K562 (cell line): ENCODE results near the gene FKBP9. TPM values are rescaled to one million over a fixed set of nuclear protein-coding genes. Genes with fewer than 3 reads are reported as not detected.

Experiments
- CHCHD3 ChIP-seq: fragments of 250-450 bp; sonication (Bioruptor Pico); IDR thresholded peaks from 2 replicates; pipeline ENCODE4 v2.1.2; 2022; ENCODE audit warnings: mild to moderate bottlenecking
- CTBP1 ChIP-seq: fragments of 450-650 bp; IDR thresholded peaks from 2 replicates; pipeline ENCODE4 v1.6.1; 2016; ENCODE audit warnings: borderline replicate concordance
- DPF2 ChIP-seq: fragments of 450-650 bp; IDR thresholded peaks from 2 replicates; pipeline ENCODE4 v1.6.1; 2016
- KDM1A ChIP-seq, 2 experiments: fragments of 450-650 bp; IDR thresholded peaks; 2 replicates each; pipeline ENCODE4 v1.6.1; 2016; ENCODE audit warnings: mild to moderate bottlenecking in 2 of 2
- MIER1 ChIP-seq: fragments of 450-650 bp; IDR thresholded peaks from 2 replicates; pipeline ENCODE4 v1.6.1; 2016; ENCODE audit warnings: antibody characterized with exemption, mild to moderate bottlenecking, low read depth
- RBFOX2 ChIP-seq: fragments of 200-400 bp; formaldehyde crosslinking; IDR thresholded peaks from 2 replicates; pipeline ENCODE4 v1.6.1; 2017; ENCODE audit warnings: low read depth, mild to moderate bottlenecking, low read length, moderate library complexity
- SIX5 ChIP-seq, 2 experiments: IDR thresholded peaks; 2 replicates each; pipeline ENCODE4 v1.6.1; 2011; ENCODE audit warnings: low read length in 2 of 2, borderline replicate concordance in 1 of 2, low read depth in 1 of 2, mild to moderate bottlenecking in 1 of 2, moderate library complexity in 1 of 2; ENCODE audit not compliant: insufficient read depth in 1 of 2
- ZFX ChIP-seq: sonication (generic); formaldehyde crosslinking; IDR thresholded peaks from 2 replicates; pipeline ENCODE4 v1.8.0; 2022; ENCODE audit warnings: mild to moderate bottlenecking, missing genetic modification reagents, moderate library complexity
- ZNF354B ChIP-seq: fragments of 250-450 bp; sonication (Bioruptor Pico); IDR thresholded peaks from 2 replicates; pipeline ENCODE4 v1.4.0; 2020
- ZNF79 ChIP-seq: fragments of 250-450 bp; sonication (Bioruptor Pico); IDR thresholded peaks from 2 replicates; pipeline ENCODE4 v1.4.0; 2020; ENCODE audit warnings: low read depth, mild to moderate bottlenecking, moderate library complexity
- polyA plus RNA-seq, 8 experiments: library from polyadenylated mRNA; depleted of rRNA in 4 of 8; stranded (reverse) in 5 of 8; unstranded in 3 of 8; fragments of >200 nt; fragmentation: Nextera tagmentation in 2 of 8; fragmentation: Illumina TruSeq in 1 of 8; extraction: Ambion mirVana in 2 of 8; extraction: Trizol in 1 of 8; gene quantifications; 2 replicates each; pipeline versions ENCODE4 v1.2.1 to v1.2.3, GENCODE V29; 2011 to 2014; ENCODE audit warnings: inconsistent platforms in 1 of 8, missing spikeins in 1 of 8
- total RNA-seq, 7 experiments: library from RNA; depleted of rRNA in 6 of 7; stranded (reverse); fragments of >200 nt in 6 of 7; fragmentation: Illumina TruSeq in 2 of 7; extraction: Trizol in 2 of 7; gene quantifications; 2 replicates each; pipeline versions ENCODE4 v1.2.1 to v1.2.3, GENCODE V29; 2011 to 2021; ENCODE audit warnings: low replicate concordance in 1 of 7
- TF ChIP-seq, protein P1 (sequence below): IDR thresholded peaks from 2 replicates; pipeline ENCODE4 v1.6.1; 2014; ENCODE audit warnings: antibody characterized with exemption
- TF ChIP-seq, protein P2 (sequence below): fragments of 450-650 bp; formaldehyde crosslinking; IDR thresholded peaks from 2 replicates; pipeline ENCODE4 v1.4.0; 2020; ENCODE audit warnings: mild to moderate bottlenecking, moderate library complexity
- TF ChIP-seq, protein P3 (sequence below): sonication (generic); formaldehyde crosslinking; IDR thresholded peaks from 2 replicates; pipeline ENCODE4 v1.8.0; 2022; ENCODE audit warnings: mild to moderate bottlenecking, low read depth, missing genetic modification reagents
- TF ChIP-seq, protein P4 (sequence below): fragments of 250-450 bp; sonication (Bioruptor Pico); IDR thresholded peaks from 2 replicates; pipeline ENCODE4 v1.5.0; 2021; ENCODE audit warnings: mild to moderate bottlenecking, borderline replicate concordance
- TF ChIP-seq, protein P5 (sequence below): sonication (generic); formaldehyde crosslinking; IDR thresholded peaks from 2 replicates; pipeline ENCODE4 v1.8.0; 2022; ENCODE audit warnings: mild to moderate bottlenecking, missing genetic modification reagents

FKBP9 gene
- total and polyA plus RNA-seq, 9 of the 15 experiments (the other 6 are each of a cell fraction or from before 2014, with no cell fraction given) = 5.9 to 23.7 (median 15.8) TPM

DNA sequence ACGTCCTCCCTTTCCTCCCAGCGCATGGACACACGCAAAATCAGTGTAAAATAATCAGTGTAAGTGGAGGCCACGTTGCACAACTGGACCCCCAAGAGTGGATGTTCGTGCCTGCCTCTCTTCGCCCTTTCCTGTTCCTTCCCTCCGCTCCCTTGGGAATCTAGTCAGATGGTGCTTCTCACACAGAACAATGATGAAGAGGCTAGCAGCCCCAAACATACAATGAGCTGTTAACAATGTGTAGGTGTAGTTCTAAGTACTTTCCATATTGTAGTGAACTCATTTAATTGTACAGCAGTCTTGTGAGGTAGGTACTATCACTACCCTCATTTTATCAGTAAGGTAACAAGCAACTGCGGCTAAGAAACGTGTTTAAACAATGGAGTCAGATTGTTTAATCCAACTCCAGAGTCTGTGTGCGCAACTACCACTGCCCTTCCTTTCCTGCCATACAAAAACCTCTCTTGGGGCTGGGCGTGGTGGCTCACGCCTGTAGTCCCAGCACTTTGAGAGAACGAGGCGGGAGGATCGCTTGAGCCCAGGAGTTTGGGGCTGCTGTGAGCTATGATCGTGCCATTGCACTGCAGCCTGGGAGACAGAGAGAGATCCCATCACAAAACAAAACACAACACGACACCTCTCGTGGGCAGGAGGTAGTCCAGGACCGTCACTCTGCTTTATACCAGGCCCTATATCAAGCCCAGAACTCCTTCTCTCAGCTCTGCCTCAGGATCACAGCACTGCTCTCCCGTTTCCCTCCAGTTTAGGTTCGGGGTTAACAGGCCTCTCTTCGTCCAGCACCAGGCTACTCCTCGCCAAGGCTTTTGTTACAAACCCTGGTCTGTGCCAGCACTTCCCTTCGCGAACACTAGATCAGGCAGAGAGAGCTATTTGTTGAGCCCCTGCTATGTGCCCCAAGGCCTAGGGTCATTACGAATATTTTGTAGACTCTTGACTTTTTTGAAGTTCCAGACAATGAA is 1.1 kb downstream of the FKBP9 start (continued):
- TF ChIP-seq, protein P1, sequence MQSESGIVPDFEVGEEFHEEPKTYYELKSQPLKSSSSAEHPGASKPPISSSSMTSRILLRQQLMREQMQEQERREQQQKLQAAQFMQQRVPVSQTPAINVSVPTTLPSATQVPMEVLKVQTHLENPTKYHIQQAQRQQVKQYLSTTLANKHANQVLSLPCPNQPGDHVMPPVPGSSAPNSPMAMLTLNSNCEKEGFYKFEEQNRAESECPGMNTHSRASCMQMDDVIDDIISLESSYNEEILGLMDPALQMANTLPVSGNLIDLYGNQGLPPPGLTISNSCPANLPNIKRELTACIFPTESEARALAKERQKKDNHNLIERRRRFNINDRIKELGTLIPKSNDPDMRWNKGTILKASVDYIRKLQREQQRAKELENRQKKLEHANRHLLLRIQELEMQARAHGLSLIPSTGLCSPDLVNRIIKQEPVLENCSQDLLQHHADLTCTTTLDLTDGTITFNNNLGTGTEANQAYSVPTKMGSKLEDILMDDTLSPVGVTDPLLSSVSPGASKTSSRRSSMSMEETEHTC = no peak
- TF ChIP-seq, protein P2, sequence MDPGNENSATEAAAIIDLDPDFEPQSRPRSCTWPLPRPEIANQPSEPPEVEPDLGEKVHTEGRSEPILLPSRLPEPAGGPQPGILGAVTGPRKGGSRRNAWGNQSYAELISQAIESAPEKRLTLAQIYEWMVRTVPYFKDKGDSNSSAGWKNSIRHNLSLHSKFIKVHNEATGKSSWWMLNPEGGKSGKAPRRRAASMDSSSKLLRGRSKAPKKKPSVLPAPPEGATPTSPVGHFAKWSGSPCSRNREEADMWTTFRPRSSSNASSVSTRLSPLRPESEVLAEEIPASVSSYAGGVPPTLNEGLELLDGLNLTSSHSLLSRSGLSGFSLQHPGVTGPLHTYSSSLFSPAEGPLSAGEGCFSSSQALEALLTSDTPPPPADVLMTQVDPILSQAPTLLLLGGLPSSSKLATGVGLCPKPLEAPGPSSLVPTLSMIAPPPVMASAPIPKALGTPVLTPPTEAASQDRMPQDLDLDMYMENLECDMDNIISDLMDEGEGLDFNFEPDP (CRISPR knock-in tag) = no peak
- TF ChIP-seq DPF2 = 0 out of 2 replicates have a peak, but pooled peaks have one; percentile 14
- TF ChIP-seq ZNF79 (CRISPR knock-in tag) = no peak
- no peak for TF ChIP-seq RBFOX2
- no peak for TF ChIP-seq SIX5 (IDR thresholded peaks at IDR 0.05; ENCODE audit: borderline replicate concordance in 1 of 2, insufficient read depth in 1 of 2, low read depth in 1 of 2, low read length in 2 of 2)
- TF ChIP-seq CHCHD3 (CRISPR knock-in tag) = no peak
- peak; percentile 6 to 85 for TF ChIP-seq KDM1A (IDR thresholded peaks at IDR 0.05)
- TF ChIP-seq, protein P3, sequence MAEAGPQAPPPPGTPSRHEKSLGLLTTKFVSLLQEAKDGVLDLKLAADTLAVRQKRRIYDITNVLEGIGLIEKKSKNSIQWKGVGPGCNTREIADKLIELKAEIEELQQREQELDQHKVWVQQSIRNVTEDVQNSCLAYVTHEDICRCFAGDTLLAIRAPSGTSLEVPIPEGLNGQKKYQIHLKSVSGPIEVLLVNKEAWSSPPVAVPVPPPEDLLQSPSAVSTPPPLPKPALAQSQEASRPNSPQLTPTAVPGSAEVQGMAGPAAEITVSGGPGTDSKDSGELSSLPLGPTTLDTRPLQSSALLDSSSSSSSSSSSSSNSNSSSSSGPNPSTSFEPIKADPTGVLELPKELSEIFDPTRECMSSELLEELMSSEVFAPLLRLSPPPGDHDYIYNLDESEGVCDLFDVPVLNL (CRISPR knock-in tag) = no peak
- TF ChIP-seq, protein P4, sequence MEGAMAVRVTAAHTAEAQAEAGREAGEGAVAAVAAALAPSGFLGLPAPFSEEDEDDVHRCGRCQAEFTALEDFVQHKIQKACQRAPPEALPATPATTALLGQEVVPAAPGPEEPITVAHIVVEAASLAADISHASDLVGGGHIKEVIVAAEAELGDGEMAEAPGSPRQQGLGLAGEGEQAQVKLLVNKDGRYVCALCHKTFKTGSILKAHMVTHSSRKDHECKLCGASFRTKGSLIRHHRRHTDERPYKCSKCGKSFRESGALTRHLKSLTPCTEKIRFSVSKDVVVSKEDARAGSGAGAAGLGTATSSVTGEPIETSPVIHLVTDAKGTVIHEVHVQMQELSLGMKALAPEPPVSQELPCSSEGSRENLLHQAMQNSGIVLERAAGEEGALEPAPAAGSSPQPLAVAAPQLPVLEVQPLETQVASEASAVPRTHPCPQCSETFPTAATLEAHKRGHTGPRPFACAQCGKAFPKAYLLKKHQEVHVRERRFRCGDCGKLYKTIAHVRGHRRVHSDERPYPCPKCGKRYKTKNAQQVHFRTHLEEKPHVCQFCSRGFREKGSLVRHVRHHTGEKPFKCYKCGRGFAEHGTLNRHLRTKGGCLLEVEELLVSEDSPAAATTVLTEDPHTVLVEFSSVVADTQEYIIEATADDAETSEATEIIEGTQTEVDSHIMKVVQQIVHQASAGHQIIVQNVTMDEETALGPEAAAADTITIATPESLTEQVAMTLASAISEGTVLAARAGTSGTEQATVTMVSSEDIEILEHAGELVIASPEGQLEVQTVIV (CRISPR knock-in tag) = no peak
- no peak for TF ChIP-seq ZNF354B (CRISPR knock-in tag)
- TF ChIP-seq ZFX (CRISPR knock-in tag) = no peak
- TF ChIP-seq MIER1 = no peak
- TF ChIP-seq CTBP1 = no peak
- TF ChIP-seq, protein P5, sequence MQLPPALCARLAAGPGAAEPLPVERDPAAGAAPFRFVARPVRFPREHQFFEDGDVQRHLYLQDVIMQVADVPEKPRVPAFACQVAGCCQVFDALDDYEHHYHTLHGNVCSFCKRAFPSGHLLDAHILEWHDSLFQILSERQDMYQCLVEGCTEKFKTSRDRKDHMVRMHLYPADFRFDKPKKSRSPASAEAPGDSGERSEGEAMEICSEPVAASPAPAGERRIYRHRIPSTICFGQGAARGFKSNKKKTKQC (CRISPR knock-in tag) = no peak
